GM21723 (cell line): ENCODE data around the gene NXT1.

Experiments used
- ATAC-seq: cut with Tn5 transposase; IDR thresholded peaks from one replicate; pipeline ENCODE4 v1.9.1; 2021; ENCODE audit warnings: mild to moderate bottlenecking, moderate library complexity; ENCODE audit not compliant: unreplicated experiment

NXT1 gene

GRCh38 chr20:23358563-23358906 is 7.9 kb downstream of the NXT1 start:
- no peak for ATAC-seq

GRCh38 chr20:23358923-23359593 is 8.5 kb downstream of the NXT1 start:
- no peak for ATAC-seq

- no peak for ATAC-seq
Measured at GRCh38 chr20:23360531-23360930, 9.9 kb downstream of the NXT1 start.

GRCh38 chr20:23361119-23361475 is 10.5 kb downstream of the NXT1 start:
- ATAC-seq: no peak

- ATAC-seq: peak; percentile 68
Measured at GRCh38 chr20:23361476-23362391, 11.1 kb downstream of the NXT1 start, which contains the start of gene GZF1. TSS of gene GZF1 (plus strand) at chr20:23362182. CDS start at chr20:23364384, 2,202 bp downstream.

GRCh38 chr20:23362392-23363256 is 12.0 kb downstream of the NXT1 start:
- ATAC-seq: peak; percentile 18

- no peak for ATAC-seq
Measured at GRCh38 chr20:23363257-23363649, 12.7 kb downstream of the NXT1 start.

GRCh38 chr20:23365390-23366165 is 15.0 kb downstream of the NXT1 start:
- no peak for ATAC-seq

- no peak for ATAC-seq
Measured at GRCh38 chr20:23366384-23366783, 15.8 kb downstream of the NXT1 start.

GRCh38 chr20:23367770-23368169 is 17.2 kb downstream of the NXT1 start:
- ATAC-seq: no peak

GRCh38 chr20:23368316-23369071 is 17.9 kb downstream of the NXT1 start:
- ATAC-seq: no peak

- no peak for ATAC-seq
Measured at GRCh38 chr20:23369072-23369823, 18.7 kb downstream of the NXT1 start.

- ATAC-seq: no peak
Measured at GRCh38 chr20:23370274-23370673, 19.7 kb downstream of the NXT1 start.

GRCh38 chr20:23370873-23371272 is 20.3 kb downstream of the NXT1 start:
- no peak for ATAC-seq

GRCh38 chr20:23371496-23371895 is 20.9 kb downstream of the NXT1 start:
- ATAC-seq: no peak

- ATAC-seq: no peak
Measured at GRCh38 chr20:23374441-23374840, 23.9 kb downstream of the NXT1 start.

- no peak for ATAC-seq
Measured at GRCh38 chr20:23375827-23376226, 25.2 kb downstream of the NXT1 start.

- no peak for ATAC-seq
Measured at GRCh38 chr20:23379772-23380171, 29.2 kb downstream of the NXT1 start.

GRCh38 chr20:23381876-23382275 is 31.3 kb downstream of the NXT1 start:
- ATAC-seq: no peak
